Peyer's patch (tissue), 4 donors: ENCODE results near the gene PITX1. TPM values are rescaled to one million over a fixed set of nuclear protein-coding genes. Genes with fewer than 3 reads are reported as not detected.
A peak's percentile ranks its signal among the peaks of the same experiment; 100 is the strongest.

ENCODE experiments used
- DNase-seq, 3 donors: peaks; one replicate each; pipeline ENCODE4 v3.0.0-alpha.2; 2017 to 2019
- H3K27ac ChIP-seq, 4 donors: fragments of 200-600 bp; sonication (generic); one replicate each; pipeline ENCODE4 v1.5.1; 2016 to 2019
- H3K27me3 ChIP-seq, 2 donors: fragments of 200-600 bp; sonication (generic); one replicate each; pipeline ENCODE4 v1.5.1; 2019
- H3K36me3 ChIP-seq, 3 donors: fragments of 200-600 bp; sonication (generic); one replicate each; pipeline ENCODE4 v1.5.1; 2016 to 2019
- H3K4me1 ChIP-seq, 4 donors: fragments of 200-600 bp; sonication (generic); one replicate each; pipeline ENCODE4 v1.5.1; 2016 to 2019
- H3K4me3 ChIP-seq, 4 donors: fragments of 200-600 bp; sonication (generic); 1 replicate in 3 of 4; 2 replicates in 1 of 4; pipeline ENCODE4 v1.5.1; 2016 to 2019; ENCODE audit warnings: mild to moderate bottlenecking in 1 of 4
- H3K9me3 ChIP-seq, 4 donors: fragments of 200-600 bp; sonication (generic); one replicate each; pipeline ENCODE4 v1.5.1; 2016 to 2019; ENCODE audit warnings: mild to moderate bottlenecking in 1 of 4
- CTCF ChIP-seq, 6 experiments: fragments of 450-650 bp in 4 of 6; fragments of 200-600 bp in 2 of 6; sonication (generic) in 1 of 6; IDR thresholded peaks; one replicate each; pipeline ENCODE4 v1.5.1; 2017 to 2019; ENCODE audit warnings: antibody characterized with exemption in 6 of 6, mild to moderate bottlenecking in 3 of 6, moderate library complexity in 1 of 6
- POLR2A ChIP-seq, 2 donors: fragments of 450-650 bp; IDR thresholded peaks; one replicate each; pipeline ENCODE4 v1.5.1; 2017; ENCODE audit warnings: antibody characterized with exemption in 2 of 2, mild to moderate bottlenecking in 2 of 2, moderate library complexity in 2 of 2
- total RNA-seq, 4 donors: library from RNA; depleted of rRNA; stranded (reverse); fragments of >200 nt; gene quantifications; one replicate each; pipeline ENCODE4 v1.1.0, GENCODE V29; 2016

PITX1 gene
- total RNA-seq, 4 donors from 2014 or later: 0.88 to 4.2 (median 2.5) TPM

- no peaks in the 10 kb centered on the region for H3K9me3 ChIP-seq
- H3K4me1 ChIP-seq: peaks cover 0 to 42% (median 26%) of the 10 kb centered on the region in 4 donors
- H3K36me3 ChIP-seq: no peaks in the 10 kb centered on the region
- peak overlapping the region in 2 of 4 donors; percentile 26 to 35 for H3K27ac ChIP-seq
- H3K27me3 ChIP-seq: peaks cover 0 to 61% of the 10 kb centered on the region in 2 donors
- no peak overlapping the region for H3K4me3 ChIP-seq
- no peak for DNase-seq
- no peak for TF ChIP-seq POLR2A (IDR thresholded peaks at IDR 0.05)
- no peak for TF ChIP-seq CTCF (IDR thresholded peaks at IDR 0.05)
Measured at GRCh38 chr5:135037519-135038204, 3.6 kb upstream of the PITX1 start.

GRCh38 chr5:135036405-135036804 is 2.4 kb upstream of the PITX1 start:
- Histone ChIP-seq H3K27me3 (peaks cover 0 to 65% of the 10 kb centered on the region in 2 donors), H3K9me3 (no peaks in the 10 kb centered on the region), H3K36me3 (no peaks in the 10 kb centered on the region), H3K4me1 (peaks cover 0 to 44% (median 27%) of the 10 kb centered on the region in 4 donors), H3K27ac (peak overlapping the region in 1 of 4 donors; percentile 11), H3K4me3 (no peak overlapping the region)
- no peak for DNase-seq
- TF ChIP-seq POLR2A (IDR thresholded peaks at IDR 0.05) (no peak), CTCF (IDR thresholded peaks at IDR 0.05) (no peak)

- TF ChIP-seq POLR2A (IDR thresholded peaks at IDR 0.05) (no peak), CTCF (IDR thresholded peaks at IDR 0.05) (no peak)
- no peak for DNase-seq
- peaks cover 0 to 67% of the 10 kb centered on the region in 2 donors for H3K27me3 ChIP-seq
- H3K27ac ChIP-seq: no peak overlapping the region
- peaks cover 0 to 50% (median 32%) of the 10 kb centered on the region in 4 donors for H3K4me1 ChIP-seq
- no peak overlapping the region for H3K4me3 ChIP-seq
- no peaks in the 10 kb centered on the region for H3K36me3 ChIP-seq
- H3K9me3 ChIP-seq: no peaks in the 10 kb centered on the region
Measured at GRCh38 chr5:135035678-135036030, 1.6 kb upstream of the PITX1 start.

- no peak for DNase-seq
- Histone ChIP-seq H3K27ac (peak overlapping the region in 3 of 4 donors; percentile 65 to 83 (median 66)), H3K4me3 (peak overlapping the region in 1 of 4 donors; percentile 61), H3K27me3 (peaks cover 0 to 69% of the 10 kb centered on the region in 2 donors), H3K36me3 (no peaks in the 10 kb centered on the region), H3K9me3 (no peaks in the 10 kb centered on the region), H3K4me1 (peaks cover 0 to 48% (median 29%) of the 10 kb centered on the region in 4 donors)
- TF ChIP-seq CTCF (IDR thresholded peaks at IDR 0.05) (no peak), POLR2A (IDR thresholded peaks at IDR 0.05) (no peak)
Measured at GRCh38 chr5:135034963-135035677, 1.1 kb upstream of the PITX1 start.

GRCh38 chr5:135034236-135034962 is 371 bp upstream of the PITX1 start:
- H3K36me3 ChIP-seq: no peaks in the 10 kb centered on the region
- H3K4me3 ChIP-seq: peak overlapping the region; percentile 42 to 62 (median 60)
- H3K9me3 ChIP-seq: no peaks in the 10 kb centered on the region
- peak overlapping the region; percentile 42 to 83 (median 66) for H3K27ac ChIP-seq
- H3K27me3 ChIP-seq: peaks cover 0 to 64% of the 10 kb centered on the region in 2 donors
- peaks cover 0 to 41% (median 25%) of the 10 kb centered on the region in 4 donors for H3K4me1 ChIP-seq
- peak in 2 of 3 donors; percentile 62 to 71 for DNase-seq
- TF ChIP-seq POLR2A (IDR thresholded peaks at IDR 0.05): no peak
- TF ChIP-seq CTCF (IDR thresholded peaks at IDR 0.05): no peak
